HepG2 (cell line): Measurements from ENCODE around the gene ANO10. TPM values are rescaled to one million over a fixed set of nuclear protein-coding genes. Genes with fewer than 3 reads are reported as not detected.

Source experiments
- ATAC-seq: fragments of 200-7000 bp; cut with Tn5 transposase; 3 replicates; pipeline ENCODE4 v1.9.1; 2020; ENCODE audit warnings: mild to moderate bottlenecking, moderate library complexity
- BruUV-seq: library from RNA; stranded (reverse); fragments of 400-500 nt; replicated peaks from 2 replicates; lab custom pipeline; 2021; lab: Mats Ljungman, UMichigan
- CTCF ChIA-PET: fragments of 300-600 bp; formaldehyde crosslinking; extraction: SDS; loops from one replicate; lab custom pipeline; 2021; ENCODE audit warnings: low total read pairs, inconsistent platforms, low intra/inter-chr PET ratio; lab: Yijun Ruan, JAX
- POLR2A ChIA-PET: fragments of 350-600 bp; sonication (Branson Sonifier 250); formaldehyde crosslinking; loops from one replicate; lab custom pipeline; 2020; ENCODE audit warnings: antibody characterized with exemption, inconsistent platforms; lab: Yijun Ruan, JAX
- DNase-seq: peaks from one replicate; pipeline ENCODE4 v3.0.0-alpha.2; 2015; ENCODE audit warnings: low spot score
- FAIRE-seq: peaks from 3 replicates; lab custom pipeline; 2011; peaks lifted over from hg19 to GRCh38; lab: Jason Lieb, UNC
- H2AFZ ChIP-seq: one replicate; pipeline ENCODE4 v1.6.1; 2011; ENCODE audit warnings: low read length, inconsistent platforms
- H3K27ac ChIP-seq: fragments of 300-600 bp; 3 replicates; pipeline ENCODE4 v1.8.0; 2011; ENCODE audit warnings: mixed run types, mild to moderate bottlenecking, mixed read lengths, low read length, inconsistent platforms; ENCODE audit not compliant: insufficient read depth; ENCODE audit errors: extremely low read length
- H3K27me3 ChIP-seq, 2 experiments: fragments of 200-600 bp in 1 of 2; 2 replicates in 1 of 2; 3 replicates in 1 of 2; pipeline versions ENCODE4 v1.6.0 to v1.8.0; 2011; ENCODE audit warnings: low read length in 2 of 2, mild to moderate bottlenecking in 2 of 2, moderate library complexity in 2 of 2, inconsistent platforms in 1 of 2; ENCODE audit not compliant: insufficient read depth in 2 of 2, control insufficient read depth in 1 of 2
- H3K36me3 ChIP-seq, 2 experiments: fragments of 200-600 bp in 1 of 2; replicated peaks in 1 of 2; 2 replicates in 1 of 2; 3 replicates in 1 of 2; pipeline versions ENCODE4 v1.5.1 to v1.8.0; 2011; ENCODE audit warnings: low read length in 2 of 2, inconsistent platforms in 1 of 2; ENCODE audit not compliant: insufficient read depth in 2 of 2, control insufficient read depth in 1 of 2
- H3K4me1 ChIP-seq: 2 replicates; pipeline ENCODE4 v1.5.1; 2012; ENCODE audit warnings: low read length, inconsistent platforms; ENCODE audit not compliant: insufficient read depth
- H3K4me2 ChIP-seq: 2 replicates; pipeline ENCODE4 v1.6.0; 2011; ENCODE audit warnings: low read depth, low read length, inconsistent platforms
- H3K4me3 ChIP-seq, 3 experiments: fragments of 200-600 bp in 1 of 3; sonication (generic), shearing (Covaris generic) in 1 of 3; replicated peaks in 1 of 3; 2 replicates each; pipeline ENCODE4 v1.5.1; 2011 to 2016; ENCODE audit warnings: low read length in 3 of 3, inconsistent platforms in 2 of 3, low read depth in 2 of 3, mild to moderate bottlenecking in 2 of 3, control low read depth in 1 of 3, mixed read lengths in 1 of 3; ENCODE audit not compliant: insufficient read depth in 1 of 3
- H3K79me2 ChIP-seq: one replicate; pipeline ENCODE4 v1.6.1; 2011; ENCODE audit warnings: low read length, inconsistent platforms; ENCODE audit not compliant: insufficient read depth
- H3K9ac ChIP-seq: 2 replicates; pipeline ENCODE4 v1.6.0; 2011; ENCODE audit warnings: mild to moderate bottlenecking, low read depth, low read length, inconsistent platforms; ENCODE audit not compliant: insufficient read depth
- H3K9me3 ChIP-seq: 2 replicates; pipeline ENCODE4 v1.5.1; 2012; ENCODE audit warnings: mild to moderate bottlenecking, low read length
- H4K20me1 ChIP-seq: 2 replicates; pipeline ENCODE4 v1.6.0; 2011; ENCODE audit warnings: inconsistent platforms, mild to moderate bottlenecking, low read length, moderate library complexity; ENCODE audit not compliant: insufficient read depth
- ATF7 ChIP-seq, 2 experiments: fragments of 450-650 bp in 1 of 2; sonication (generic) in 1 of 2; formaldehyde crosslinking in 1 of 2; IDR thresholded peaks; 2 replicates each; pipeline versions ENCODE4 v1.4.0 to v1.6.1; 2016 to 2020; ENCODE audit warnings: antibody characterized with exemption in 1 of 2, mild to moderate bottlenecking in 1 of 2, missing genetic modification reagents in 1 of 2
- FOSL2 ChIP-seq: sonication (generic); formaldehyde crosslinking; IDR thresholded peaks from 2 replicates; pipeline ENCODE4 v1.4.0; 2020; ENCODE audit warnings: missing genetic modification reagents
- MAX ChIP-seq: IDR thresholded peaks from 2 replicates; pipeline ENCODE4 v1.6.1; 2012; ENCODE audit warnings: inconsistent platforms
- MEF2D ChIP-seq: sonication (generic); formaldehyde crosslinking; IDR thresholded peaks from 2 replicates; pipeline ENCODE4 v1.5.1; 2020; ENCODE audit warnings: mild to moderate bottlenecking, missing genetic modification reagents
- MXD4 ChIP-seq: IDR thresholded peaks from 2 replicates; pipeline ENCODE4 v1.6.1; 2016; ENCODE audit warnings: mild to moderate bottlenecking, missing biosample characterization, missing genetic modification reagents
- NR3C1 ChIP-seq: sonication (generic); formaldehyde crosslinking; IDR thresholded peaks from 2 replicates; pipeline ENCODE4 v1.4.0; 2020; ENCODE audit warnings: missing genetic modification reagents
- WGBS: methylation state at CpG from one replicate; pipeline ENCODE4 v1.1.6; 2017; ENCODE audit warnings: low lambda C conversion rate; 5-methylcytosine and 5-hydroxymethylcytosine counted together
- in situ Hi-C: cut with HindIII; loops from 2 replicates; pipeline ENCODE4 v1.10.0; 2017; ENCODE audit warnings: low pct_unique_long_range_greater_than_20kb; ENCODE audit not compliant: extremely low pct_ligation_motif_present
- intact Hi-C: fragments of 100-400 bp; cut with micrococcal nuclease; formaldehyde crosslinking; loops from one replicate; pipeline ENCODE4 v1.10.0; 2022; ENCODE audit not compliant: unreplicated experiment
- polyA plus RNA-seq, 8 experiments: library from polyadenylated mRNA; depleted of rRNA in 3 of 8; stranded (reverse) in 7 of 8; unstranded in 1 of 8; fragments of >200 nt; fragmentation: Illumina TruSeq in 4 of 8; extraction: Trizol in 4 of 8; gene quantifications; 2 replicates each; pipeline versions ENCODE4 v1.2.1 to v1.2.3, GENCODE V29; 2011 to 2016; ENCODE audit warnings: low read depth in 4 of 8, missing spikeins in 1 of 8, mixed read lengths in 1 of 8; ENCODE audit not compliant: insufficient read depth in 1 of 8
- total RNA-seq, 5 experiments: library from RNA; depleted of rRNA; stranded (reverse); fragments of >200 nt; fragmentation: Illumina TruSeq; extraction: Trizol; gene quantifications; 2 replicates each; pipeline ENCODE4 v1.2.3, GENCODE V29; 2016; ENCODE audit warnings: low read depth in 1 of 5
- TF ChIP-seq, protein P1 (sequence below): sonication (generic); formaldehyde crosslinking; IDR thresholded peaks from 2 replicates; pipeline ENCODE4 v1.8.0; 2022; ENCODE audit warnings: low read depth, missing genetic modification reagents
- TF ChIP-seq, protein P2 (sequence below): IDR thresholded peaks from 2 replicates; pipeline ENCODE4 v1.6.1; 2016; ENCODE audit warnings: low read depth, borderline replicate concordance
- TF ChIP-seq, protein P3 (sequence below): sonication (generic); formaldehyde crosslinking; IDR thresholded peaks from 2 replicates; pipeline ENCODE4 v1.5.0; 2020; ENCODE audit warnings: missing genetic modification reagents, mild to moderate bottlenecking, borderline replicate concordance

Gene ANO10
- total and polyA plus RNA-seq, 2 of the 13 experiments (the other 11 are each of a cell fraction or from before 2014, with no cell fraction given): 10.4 to 13.1 TPM

- CTCF ChIA-PET: no interaction called here
- intact Hi-C loops (no loop called here), in situ Hi-C loops (no loop called here)
- no peaks in the 10 kb centered on the region; a peak in 1 of 5 replicates for H3K27me3 ChIP-seq
- TF ChIP-seq ATF7 (IDR thresholded peaks at IDR 0.05): peak; percentile 25; the same call in 1 of the 2 replicates
- no peak for TF ChIP-seq ATF7 (CRISPR knock-in tag; IDR thresholded peaks at IDR 0.05)
- no peak for TF ChIP-seq FOSL2 (CRISPR knock-in tag)
- H3K4me1 ChIP-seq: no peaks in the 10 kb centered on the region
- H3K4me2 ChIP-seq: no peak overlapping the region
- no peaks in the 10 kb centered on the region for H3K36me3 ChIP-seq
- H4K20me1 ChIP-seq: no peaks in the 10 kb centered on the region
- no peak overlapping the region for H2AFZ ChIP-seq
- no peaks in the 10 kb centered on the region for H3K9me3 ChIP-seq
- H3K79me2 ChIP-seq: no peaks in the 10 kb centered on the region
- H3K9ac ChIP-seq: no peak overlapping the region
- WGBS: no CpG with 5 or more reads among the region's 1 CpG
- ATAC-seq (no peak), FAIRE-seq (no peak), DNase-seq (no peak)
- H3K4me3 ChIP-seq: no peak overlapping the region
- POLR2A ChIA-PET: no interaction called here
- H3K27ac ChIP-seq: no peak overlapping the region
- no TSS peak for BruUV-seq
Observed at GRCh38 chr3:43497905-43498365, 123.9 kb downstream of the ANO10 start.

- CTCF ChIA-PET: no interaction called here
- H3K9ac ChIP-seq: no peak overlapping the region
- no peaks in the 10 kb centered on the region for H4K20me1 ChIP-seq
- no peak overlapping the region for H3K27ac ChIP-seq
- intact Hi-C loops (no loop called here), in situ Hi-C loops (no loop called here)
- FAIRE-seq (no peak), DNase-seq (no peak), ATAC-seq (no peak)
- H2AFZ ChIP-seq: no peak overlapping the region
- POLR2A ChIA-PET: no interaction called here
- BruUV-seq: no TSS peak
- H3K36me3 ChIP-seq: no peaks in the 10 kb centered on the region
- no peaks in the 10 kb centered on the region for H3K4me1 ChIP-seq
- H3K79me2 ChIP-seq: no peaks in the 10 kb centered on the region
- H3K27me3 ChIP-seq: no peaks in the 10 kb centered on the region; a peak in 1 of 5 replicates
- no peaks in the 10 kb centered on the region for H3K9me3 ChIP-seq
- H3K4me3 ChIP-seq: no peak overlapping the region
- no peak overlapping the region for H3K4me2 ChIP-seq
- TF ChIP-seq, protein P1, sequence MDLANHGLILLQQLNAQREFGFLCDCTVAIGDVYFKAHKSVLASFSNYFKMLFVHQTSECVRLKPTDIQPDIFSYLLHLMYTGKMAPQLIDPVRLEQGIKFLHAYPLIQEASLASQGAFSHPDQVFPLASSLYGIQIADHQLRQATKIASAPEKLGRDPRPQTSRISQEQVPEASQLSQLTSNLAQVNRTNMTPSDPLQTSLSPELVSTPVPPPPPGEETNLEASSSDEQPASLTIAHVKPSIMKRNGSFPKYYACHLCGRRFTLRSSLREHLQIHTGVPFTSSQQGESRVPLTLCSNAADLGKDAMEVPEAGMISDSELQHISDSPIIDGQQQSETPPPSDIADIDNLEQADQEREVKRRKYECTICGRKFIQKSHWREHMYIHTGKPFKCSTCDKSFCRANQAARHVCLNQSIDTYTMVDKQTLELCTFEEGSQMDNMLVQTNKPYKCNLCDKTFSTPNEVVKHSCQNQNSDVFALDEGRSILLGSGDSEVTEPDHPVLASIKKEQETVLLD: no peak
- TF ChIP-seq MXD4 (CRISPR knock-in tag) (no peak), NR3C1 (CRISPR knock-in tag) (no peak), MAX (no peak), MEF2D (no peak)
- TF ChIP-seq, protein P2, sequence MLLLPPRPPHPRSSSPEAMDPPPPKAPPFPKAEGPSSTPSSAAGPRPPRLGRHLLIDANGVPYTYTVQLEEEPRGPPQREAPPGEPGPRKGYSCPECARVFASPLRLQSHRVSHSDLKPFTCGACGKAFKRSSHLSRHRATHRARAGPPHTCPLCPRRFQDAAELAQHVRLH: no peak
- TF ChIP-seq, protein P3, sequence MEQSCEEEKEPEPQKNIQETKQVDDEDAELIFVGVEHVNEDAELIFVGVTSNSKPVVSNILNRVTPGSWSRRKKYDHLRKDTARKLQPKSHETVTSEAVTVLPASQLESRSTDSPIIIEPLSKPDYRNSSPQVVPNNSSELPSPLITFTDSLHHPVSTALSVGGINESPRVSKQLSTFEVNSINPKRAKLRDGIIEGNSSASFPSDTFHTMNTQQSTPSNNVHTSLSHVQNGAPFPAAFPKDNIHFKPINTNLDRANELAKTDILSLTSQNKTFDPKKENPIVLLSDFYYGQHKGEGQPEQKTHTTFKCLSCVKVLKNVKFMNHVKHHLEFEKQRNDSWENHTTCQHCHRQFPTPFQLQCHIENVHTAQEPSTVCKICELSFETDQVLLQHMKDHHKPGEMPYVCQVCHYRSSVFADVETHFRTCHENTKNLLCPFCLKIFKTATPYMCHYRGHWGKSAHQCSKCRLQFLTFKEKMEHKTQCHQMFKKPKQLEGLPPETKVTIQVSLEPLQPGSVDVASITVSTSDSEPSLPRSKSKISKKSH (CRISPR knock-in tag): no peak
Observed at GRCh38 chr3:43497422-43497821, 124.4 kb downstream of the ANO10 start.
